Epithelial cell of esophagus (primary cell): Measurements from ENCODE around the gene CHID1.
A peak's percentile ranks its signal among the peaks of the same experiment; 100 is the strongest.

Experiments
- DNase-seq: peaks from one replicate; pipeline ENCODE4 v3.0.0; 2010; ENCODE audit warnings: low read depth
- H3K4me3 ChIP-seq: 2 replicates; pipeline ENCODE4 v1.5.1; 2011; ENCODE audit warnings: mild to moderate bottlenecking, low read length, control low read depth
- TF ChIP-seq, protein P1 (sequence below): IDR thresholded peaks from 2 replicates; pipeline ENCODE4 v1.5.1; 2011; ENCODE audit warnings: low read depth, mild to moderate bottlenecking, low read length, control low read depth, inconsistent platforms; ENCODE audit not compliant: insufficient read depth; ENCODE audit errors: missing control alignments

CHID1 gene

DNA sequence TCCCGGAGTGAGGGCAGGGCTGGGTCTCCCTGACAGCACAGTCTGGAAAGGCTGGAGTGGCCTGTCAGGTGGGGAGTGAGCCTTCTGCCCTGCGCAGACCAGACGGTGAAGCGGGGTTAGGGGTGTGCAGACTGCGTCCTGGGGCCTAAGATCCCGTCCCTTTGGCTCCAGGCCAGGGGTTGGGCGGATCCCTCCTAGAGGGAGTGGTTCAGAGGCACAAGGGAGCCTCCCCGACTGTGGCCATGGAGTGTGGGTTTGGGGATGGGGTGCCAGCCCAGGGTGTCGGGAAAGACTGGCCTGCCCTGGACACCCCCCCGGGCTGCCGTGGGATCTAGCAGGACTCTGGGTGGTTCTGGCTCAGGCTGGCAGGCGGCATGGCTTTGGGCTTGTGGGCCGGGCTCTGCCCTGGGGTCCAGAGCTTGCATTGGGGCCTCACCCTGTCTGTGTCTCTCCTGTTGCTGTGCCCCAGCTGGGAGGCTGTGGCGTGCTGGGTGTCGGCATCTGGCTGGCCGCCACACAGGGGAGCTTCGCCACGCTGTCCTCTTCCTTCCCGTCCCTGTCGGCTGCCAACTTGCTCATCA is 48.4 kb downstream of the CHID1 start:
- TF ChIP-seq, protein P1, sequence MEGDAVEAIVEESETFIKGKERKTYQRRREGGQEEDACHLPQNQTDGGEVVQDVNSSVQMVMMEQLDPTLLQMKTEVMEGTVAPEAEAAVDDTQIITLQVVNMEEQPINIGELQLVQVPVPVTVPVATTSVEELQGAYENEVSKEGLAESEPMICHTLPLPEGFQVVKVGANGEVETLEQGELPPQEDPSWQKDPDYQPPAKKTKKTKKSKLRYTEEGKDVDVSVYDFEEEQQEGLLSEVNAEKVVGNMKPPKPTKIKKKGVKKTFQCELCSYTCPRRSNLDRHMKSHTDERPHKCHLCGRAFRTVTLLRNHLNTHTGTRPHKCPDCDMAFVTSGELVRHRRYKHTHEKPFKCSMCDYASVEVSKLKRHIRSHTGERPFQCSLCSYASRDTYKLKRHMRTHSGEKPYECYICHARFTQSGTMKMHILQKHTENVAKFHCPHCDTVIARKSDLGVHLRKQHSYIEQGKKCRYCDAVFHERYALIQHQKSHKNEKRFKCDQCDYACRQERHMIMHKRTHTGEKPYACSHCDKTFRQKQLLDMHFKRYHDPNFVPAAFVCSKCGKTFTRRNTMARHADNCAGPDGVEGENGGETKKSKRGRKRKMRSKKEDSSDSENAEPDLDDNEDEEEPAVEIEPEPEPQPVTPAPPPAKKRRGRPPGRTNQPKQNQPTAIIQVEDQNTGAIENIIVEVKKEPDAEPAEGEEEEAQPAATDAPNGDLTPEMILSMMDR = no peak
- no peak overlapping the region for H3K4me3 ChIP-seq
- DNase-seq = no peak

- H3K4me3 ChIP-seq = no peak overlapping the region
- no peak for DNase-seq
- TF ChIP-seq, protein P1 = no peak
These were observed 49.5 kb downstream of the CHID1 start for GRCh38 chr11:861105-861479.

GRCh38 chr11:860234-861104 is 50.1 kb downstream of the CHID1 start:
- TF ChIP-seq, protein P1 = no peak
- no peak overlapping the region for H3K4me3 ChIP-seq
- DNase-seq = no peak

DNA sequence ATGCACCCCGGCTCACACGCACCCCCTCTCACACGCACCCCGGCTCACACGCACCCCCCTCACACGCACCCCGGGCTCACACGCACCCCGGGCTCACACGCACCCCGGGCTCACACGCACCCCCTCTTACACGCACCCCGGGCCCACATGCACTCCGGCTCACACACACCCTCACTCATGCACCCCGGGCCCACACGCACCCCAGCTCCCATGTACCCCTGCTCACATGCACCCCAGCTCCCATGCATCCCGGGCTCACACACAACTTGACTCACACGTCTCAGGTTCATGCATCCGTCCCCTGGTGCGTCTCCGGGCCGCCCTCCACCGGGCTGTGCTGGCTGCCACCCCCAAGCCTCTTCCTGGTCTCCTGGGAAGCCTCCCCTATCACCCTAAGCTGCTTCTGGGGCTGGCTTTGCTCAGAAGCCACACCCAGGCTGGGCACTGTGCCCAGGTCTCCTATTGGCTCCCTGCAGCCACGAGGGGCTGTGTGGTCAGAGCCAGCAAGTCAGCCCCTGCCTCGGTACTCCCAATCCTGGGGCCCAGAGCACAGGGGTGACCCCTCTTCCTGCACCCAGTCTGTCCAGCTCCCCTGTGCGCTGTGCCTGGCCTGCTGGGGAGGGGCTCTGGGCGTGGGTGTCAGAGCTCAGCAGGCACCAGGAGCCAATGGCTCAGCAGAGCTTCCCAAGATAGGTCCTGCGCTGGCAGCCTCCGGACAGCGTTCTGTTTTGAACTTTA is 51.0 kb downstream of the CHID1 start:
- peak; percentile 80 for DNase-seq
- H3K4me3 ChIP-seq = no peak overlapping the region
- TF ChIP-seq, protein P1 = no peak

DNA sequence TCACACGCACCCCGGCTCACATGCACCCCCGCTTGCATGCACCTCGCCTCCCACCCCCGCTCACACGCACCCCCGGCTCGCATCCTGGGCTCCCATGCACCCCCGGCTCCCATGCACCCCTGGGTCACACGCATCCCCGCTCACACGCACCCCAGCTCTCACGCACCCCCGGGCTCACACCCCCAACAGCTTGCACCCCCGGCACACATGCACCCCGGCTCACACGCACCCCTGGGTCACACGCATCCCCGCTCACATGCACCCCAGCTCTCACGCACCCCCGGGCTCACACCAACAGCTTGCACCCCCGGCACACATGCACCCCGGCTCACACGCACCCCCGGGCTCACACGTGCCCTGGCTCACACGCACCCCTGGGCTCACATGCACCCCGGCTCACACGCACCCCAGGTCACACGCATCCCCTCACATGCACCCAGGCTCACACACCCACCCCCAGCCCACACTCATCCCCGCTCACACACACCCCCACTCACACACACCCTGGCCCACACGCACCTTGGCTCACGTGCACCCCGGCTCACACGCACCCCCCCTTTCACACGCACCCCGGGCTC is 51.8 kb downstream of the CHID1 start:
- no peak for DNase-seq
- no peak overlapping the region for H3K4me3 ChIP-seq
- TF ChIP-seq, protein P1 = no peak

DNA sequence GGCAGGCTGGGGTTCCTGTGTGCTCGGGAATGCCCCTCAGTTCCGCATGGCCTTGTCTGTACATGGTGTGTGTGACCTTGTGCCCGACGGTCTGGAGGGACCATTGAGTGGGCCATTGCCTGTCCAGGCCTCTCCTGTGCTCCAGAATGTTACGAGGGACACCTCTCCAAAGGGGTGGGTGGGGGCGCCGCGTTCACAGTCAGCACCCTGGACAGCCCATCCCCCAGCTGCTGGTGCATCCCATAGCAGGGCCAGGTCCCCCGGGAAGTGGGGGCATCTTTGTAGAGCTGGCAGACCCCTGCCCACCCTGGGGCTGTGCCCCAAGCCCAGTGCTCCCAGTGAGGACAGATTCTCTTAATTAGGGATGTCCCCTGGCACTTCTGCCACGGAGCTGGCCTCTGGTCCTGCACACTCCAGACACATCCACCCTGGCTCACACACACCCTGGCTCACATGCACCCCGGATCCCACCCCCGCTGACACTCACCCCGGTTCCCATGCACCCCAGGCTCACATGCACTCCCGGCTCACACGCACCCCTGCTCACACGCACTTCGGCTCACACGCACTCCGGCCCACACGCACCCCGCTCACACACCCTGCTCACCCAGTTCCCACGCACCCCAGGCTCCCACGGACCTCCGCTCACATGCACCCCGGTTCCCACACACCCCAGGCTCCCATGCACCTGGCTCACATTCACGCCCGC is 52.4 kb downstream of the CHID1 start:
- DNase-seq = no peak
- no peak overlapping the region for H3K4me3 ChIP-seq
- TF ChIP-seq, protein P1 = no peak
